HG02798 (cell line): ENCODE results near the gene PDSS2.
A peak's percentile ranks its signal among the peaks of the same experiment; 100 is the strongest.
"Not testable (repeated sequence)": the region's sequence is repeated elsewhere in the genome, so short reads cannot be mapped to it uniquely, and the experiment has no call there.

Experiments used
- ATAC-seq: cut with Tn5 transposase; IDR thresholded peaks from one replicate; pipeline ENCODE4 v1.9.1; 2021; ENCODE audit warnings: mild to moderate bottlenecking; ENCODE audit not compliant: unreplicated experiment, poor library complexity

PDSS2 gene

GRCh38 chr6:107331409-107332386 lies 127.7 kb downstream of the PDSS2 start:
- ATAC-seq: no peak

GRCh38 chr6:107330168-107330567 lies 129.2 kb downstream of the PDSS2 start:
- ATAC-seq: peak; percentile 98

- ATAC-seq: no peak
Measured at GRCh38 chr6:107329063-107329860, 130.1 kb downstream of the PDSS2 start.

GRCh38 chr6:107328081-107328480 lies 131.3 kb downstream of the PDSS2 start:
- ATAC-seq: no peak

GRCh38 chr6:107323133-107323785 lies 136.1 kb downstream of the PDSS2 start:
- no peak for ATAC-seq

GRCh38 chr6:107321793-107322192 lies 137.6 kb downstream of the PDSS2 start:
- ATAC-seq: no peak

- no peak for ATAC-seq
Measured at GRCh38 chr6:107319906-107320530, 139.3 kb downstream of the PDSS2 start.

- peak; percentile 77 for ATAC-seq
Measured at GRCh38 chr6:107318100-107318736, 141.1 kb downstream of the PDSS2 start.

GRCh38 chr6:107315114-107315513 lies 144.2 kb downstream of the PDSS2 start:
- no peak for ATAC-seq

GRCh38 chr6:107314531-107314939 lies 144.8 kb downstream of the PDSS2 start:
- ATAC-seq: no peak

GRCh38 chr6:107313776-107314175 lies 145.6 kb downstream of the PDSS2 start:
- no peak for ATAC-seq

- ATAC-seq: no peak
Measured at GRCh38 chr6:107310362-107310761, 149.0 kb downstream of the PDSS2 start.

- ATAC-seq: no peak
Measured at GRCh38 chr6:107308677-107309076, 150.7 kb downstream of the PDSS2 start.

GRCh38 chr6:107305994-107306393 lies 153.4 kb downstream of the PDSS2 start:
- ATAC-seq: not testable (repeated sequence)

- ATAC-seq: no peak
Measured at GRCh38 chr6:107305391-107305790, 154.0 kb downstream of the PDSS2 start.

GRCh38 chr6:107304421-107305025 lies 154.8 kb downstream of the PDSS2 start:
- ATAC-seq: no peak

GRCh38 chr6:107293350-107293749 lies 166.0 kb downstream of the PDSS2 start:
- ATAC-seq: no peak

GRCh38 chr6:107292715-107293271 lies 166.6 kb downstream of the PDSS2 start:
- no peak for ATAC-seq

GRCh38 chr6:107290491-107290890 lies 168.9 kb downstream of the PDSS2 start:
- no peak for ATAC-seq
